Activated T-cell treated with anti-CD3 and anti-CD28 coated beads, Interleukin-2, amount 50 U/mL, for 48 hours (primary cell): ENCODE measurements around the gene MEF2C.

ENCODE experiments used
- DNase-seq, 2 experiments: peaks; one replicate each; pipeline ENCODE4 v3.0.0-alpha.2; 2020

MEF2C gene

GRCh38 chr5:88888291-88888690 lies 5.3 kb upstream of the MEF2C start:
- DNase-seq, result no peak

GRCh38 chr5:88887342-88887741 lies 4.4 kb upstream of the MEF2C start:
- DNase-seq, result no peak

GRCh38 chr5:88886746-88887341 lies 3.9 kb upstream of the MEF2C start:
- DNase-seq, result no peak

GRCh38 chr5:88886252-88886651 lies 3.3 kb upstream of the MEF2C start:
- DNase-seq, result no peak

GRCh38 chr5:88885002-88885401 lies 2.0 kb upstream of the MEF2C start:
- no peak for DNase-seq

- DNase-seq, result no peak
Observed at GRCh38 chr5:88884608-88884877, 1.6 kb upstream of the MEF2C start.

- peak; percentile 28 to 32 for DNase-seq
Observed at GRCh38 chr5:88883836-88884607, 1.0 kb upstream of the MEF2C start.

GRCh38 chr5:88882276-88883038 lies 527 bp downstream of the MEF2C start:
- peak; percentile 15 to 17 for DNase-seq

- DNase-seq, result no peak
Observed at GRCh38 chr5:88881571-88881971, 1.4 kb downstream of the MEF2C start.

- no peak for DNase-seq
Observed at GRCh38 chr5:88880201-88880600, 2.8 kb downstream of the MEF2C start.

- no peak for DNase-seq
Observed at GRCh38 chr5:88879724-88880123, 3.3 kb downstream of the MEF2C start.

GRCh38 chr5:88878976-88879375 lies 4.0 kb downstream of the MEF2C start:
- no peak for DNase-seq

GRCh38 chr5:88877826-88878225 lies 5.2 kb downstream of the MEF2C start:
- DNase-seq, result no peak

GRCh38 chr5:88876714-88877113 lies 6.3 kb downstream of the MEF2C start:
- DNase-seq, result no peak

GRCh38 chr5:88875341-88876234 lies 7.4 kb downstream of the MEF2C start:
- DNase-seq, result no peak

GRCh38 chr5:88873447-88873846 lies 9.5 kb downstream of the MEF2C start:
- DNase-seq, result no peak

- DNase-seq, result no peak
Observed at GRCh38 chr5:88872971-88873370, 10.0 kb downstream of the MEF2C start.

- no peak for DNase-seq
Observed at GRCh38 chr5:88870285-88870684, 12.7 kb downstream of the MEF2C start.

- DNase-seq, result no peak
Observed at GRCh38 chr5:88868468-88869068, 14.4 kb downstream of the MEF2C start.

- DNase-seq, result no peak
Observed at GRCh38 chr5:88867638-88868037, 15.3 kb downstream of the MEF2C start.

- DNase-seq, result no peak
Observed at GRCh38 chr5:88863523-88863922, 19.5 kb downstream of the MEF2C start.

- DNase-seq, result no peak
Observed at GRCh38 chr5:88862547-88863175, 20.3 kb downstream of the MEF2C start.
